Measurements from ENCODE around the gene CHKA.

GRCh38 chr11:68039526-68040086, 81.6 kb downstream of the CHKA start:
- no peak for TF ChIP-seq CTCF (IDR thresholded peaks at IDR 0.05)
- TF ChIP-seq POLR2AphosphoS5 (IDR thresholded peaks at IDR 0.05; ENCODE audit: low read depth, low read length) = no peak

Measured in Panc1 (cell line).